K562 (cell line): Measurements from ENCODE around the gene SPRYD3. TPM values are rescaled to one million over a fixed set of nuclear protein-coding genes. Genes with fewer than 3 reads are reported as not detected.

Experiments used
- NONO ChIP-seq, 2 experiments: fragments of 200-400 bp in 1 of 2; fragments of 450-650 bp in 1 of 2; formaldehyde crosslinking in 1 of 2; IDR thresholded peaks; 2 replicates each; pipeline ENCODE4 v1.6.1; 2017; ENCODE audit warnings: low read depth in 2 of 2, mild to moderate bottlenecking in 2 of 2, moderate library complexity in 2 of 2, low read length in 1 of 2
- POLR2AphosphoS5 ChIP-seq: IDR thresholded peaks from 2 replicates; pipeline ENCODE4 v1.6.1; 2011; ENCODE audit warnings: mild to moderate bottlenecking, low read depth, low read length, moderate library complexity; ENCODE audit not compliant: control insufficient read depth, insufficient read depth
- SAP30 ChIP-seq: fragments of 200-600 bp; sonication (generic); IDR thresholded peaks from 2 replicates; pipeline ENCODE4 v1.6.1; 2012; ENCODE audit warnings: borderline replicate concordance, low read depth, mild to moderate bottlenecking, moderate library complexity, low read length, control low read depth, inconsistent platforms; ENCODE audit not compliant: insufficient read depth, poor library complexity, severe bottlenecking
- polyA plus RNA-seq, 8 experiments: library from polyadenylated mRNA; depleted of rRNA in 4 of 8; stranded (reverse) in 5 of 8; unstranded in 3 of 8; fragments of >200 nt; fragmentation: Nextera tagmentation in 2 of 8; fragmentation: Illumina TruSeq in 1 of 8; extraction: Ambion mirVana in 2 of 8; extraction: Trizol in 1 of 8; gene quantifications; 2 replicates each; pipeline versions ENCODE4 v1.2.1 to v1.2.3, GENCODE V29; 2011 to 2014; ENCODE audit warnings: inconsistent platforms in 1 of 8, missing spikeins in 1 of 8
- total RNA-seq, 7 experiments: library from RNA; depleted of rRNA in 6 of 7; stranded (reverse); fragments of >200 nt in 6 of 7; fragmentation: Illumina TruSeq in 2 of 7; extraction: Trizol in 2 of 7; gene quantifications; 2 replicates each; pipeline versions ENCODE4 v1.2.1 to v1.2.3, GENCODE V29; 2011 to 2021; ENCODE audit warnings: low replicate concordance in 1 of 7
- TF ChIP-seq, protein P1 (sequence below): fragments of 150-350 bp; conservative IDR thresholded peaks from 2 replicates; pipeline ENCODE4 v1.6.1; 2014; ENCODE audit warnings: low read length
- TF ChIP-seq, protein P2 (sequence below), 2 experiments: fragments of 450-650 bp; conservative IDR thresholded peaks; 2 replicates each; pipeline ENCODE4 v1.6.1; 2017; ENCODE audit warnings: mild to moderate bottlenecking in 2 of 2, moderate library complexity in 2 of 2

The SPRYD3 gene
- total and polyA plus RNA-seq, 9 of the 15 experiments (the other 6 are each of a cell fraction or from before 2014, with no cell fraction given), result 1.5 to 13.6 (median 7.6) TPM

DNA sequence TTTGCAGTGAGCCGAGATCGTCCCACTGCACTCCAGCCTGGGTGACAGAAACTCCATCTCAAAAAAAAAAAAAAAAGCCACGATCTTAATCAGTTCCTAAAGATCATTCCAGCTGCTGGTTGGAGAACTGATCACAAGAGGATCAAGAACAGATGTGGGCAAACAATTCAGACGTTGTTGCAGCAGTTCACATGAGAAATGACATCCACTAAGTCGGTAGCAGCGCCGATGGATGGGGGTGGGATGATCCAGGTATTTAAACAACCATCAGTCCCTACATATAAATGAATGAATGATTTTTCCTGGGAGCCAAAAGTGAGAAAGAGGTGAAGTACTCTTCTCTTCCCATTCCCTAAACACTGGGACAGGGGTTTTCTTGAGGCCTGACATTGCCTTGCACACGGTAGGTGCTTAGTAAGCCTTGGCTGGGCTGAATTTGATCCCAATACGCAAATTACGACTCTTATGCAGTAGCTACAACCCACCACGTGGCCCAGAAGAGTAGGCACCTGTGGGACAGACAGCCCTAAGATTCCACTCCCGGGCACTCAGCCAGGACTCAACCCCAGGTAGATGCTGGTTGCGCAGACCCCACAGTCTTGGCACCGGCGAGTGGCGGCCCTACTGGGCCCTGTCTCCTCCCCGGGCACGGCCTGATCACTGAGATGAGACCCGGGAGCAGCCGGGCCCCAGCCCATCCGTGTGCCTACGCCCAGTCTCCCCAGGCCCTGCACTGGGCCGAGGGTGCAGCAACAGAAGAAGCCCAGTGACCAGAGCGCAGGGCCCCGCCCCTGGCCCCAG lies 565 bp downstream of the SPRYD3 start (continued):
- TF ChIP-seq SAP30 (peak; percentile 68), NONO (IDR thresholded peaks at IDR 0.05; ENCODE audit: low read depth in 2 of 2, low read length in 1 of 2) (no peak), POLR2AphosphoS5 (0 out of 2 replicates have a peak, but pooled peaks have one; percentile 2)
- TF ChIP-seq, protein P1, sequence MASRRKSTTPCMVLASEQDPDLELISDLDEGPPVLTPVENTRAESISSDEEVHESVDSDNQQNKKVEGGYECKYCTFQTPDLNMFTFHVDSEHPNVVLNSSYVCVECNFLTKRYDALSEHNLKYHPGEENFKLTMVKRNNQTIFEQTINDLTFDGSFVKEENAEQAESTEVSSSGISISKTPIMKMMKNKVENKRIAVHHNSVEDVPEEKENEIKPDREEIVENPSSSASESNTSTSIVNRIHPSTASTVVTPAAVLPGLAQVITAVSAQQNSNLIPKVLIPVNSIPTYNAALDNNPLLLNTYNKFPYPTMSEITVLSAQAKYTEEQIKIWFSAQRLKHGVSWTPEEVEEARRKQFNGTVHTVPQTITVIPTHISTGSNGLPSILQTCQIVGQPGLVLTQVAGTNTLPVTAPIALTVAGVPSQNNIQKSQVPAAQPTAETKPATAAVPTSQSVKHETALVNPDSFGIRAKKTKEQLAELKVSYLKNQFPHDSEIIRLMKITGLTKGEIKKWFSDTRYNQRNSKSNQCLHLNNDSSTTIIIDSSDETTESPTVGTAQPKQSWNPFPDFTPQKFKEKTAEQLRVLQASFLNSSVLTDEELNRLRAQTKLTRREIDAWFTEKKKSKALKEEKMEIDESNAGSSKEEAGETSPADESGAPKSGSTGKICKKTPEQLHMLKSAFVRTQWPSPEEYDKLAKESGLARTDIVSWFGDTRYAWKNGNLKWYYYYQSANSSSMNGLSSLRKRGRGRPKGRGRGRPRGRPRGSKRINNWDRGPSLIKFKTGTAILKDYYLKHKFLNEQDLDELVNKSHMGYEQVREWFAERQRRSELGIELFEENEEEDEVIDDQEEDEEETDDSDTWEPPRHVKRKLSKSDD, result no peak
- TF ChIP-seq, protein P2, sequence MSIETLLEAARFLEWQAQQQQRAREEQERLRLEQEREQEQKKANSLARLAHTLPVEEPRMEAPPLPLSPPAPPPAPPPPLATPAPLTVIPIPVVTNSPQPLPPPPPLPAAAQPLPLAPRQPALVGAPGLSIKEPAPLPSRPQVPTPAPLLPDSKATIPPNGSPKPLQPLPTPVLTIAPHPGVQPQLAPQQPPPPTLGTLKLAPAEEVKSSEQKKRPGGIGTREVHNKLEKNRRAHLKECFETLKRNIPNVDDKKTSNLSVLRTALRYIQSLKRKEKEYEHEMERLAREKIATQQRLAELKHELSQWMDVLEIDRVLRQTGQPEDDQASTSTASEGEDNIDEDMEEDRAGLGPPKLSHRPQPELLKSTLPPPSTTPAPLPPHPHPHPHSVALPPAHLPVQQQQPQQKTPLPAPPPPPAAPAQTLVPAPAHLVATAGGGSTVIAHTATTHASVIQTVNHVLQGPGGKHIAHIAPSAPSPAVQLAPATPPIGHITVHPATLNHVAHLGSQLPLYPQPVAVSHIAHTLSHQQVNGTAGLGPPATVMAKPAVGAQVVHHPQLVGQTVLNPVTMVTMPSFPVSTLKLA (conservative IDR thresholded peaks at IDR 0.05), result peak; percentile 78 to 85
